Gastrocnemius medialis (tissue), 4 donors: ENCODE measurements around the gene MCFD2.

Experiments
- POLR2A ChIP-seq, 2 donors: fragments of 450-650 bp; IDR thresholded peaks; one replicate each; pipeline ENCODE4 v1.6.1; 2017; ENCODE audit warnings: antibody characterized with exemption in 2 of 2, mild to moderate bottlenecking in 2 of 2, moderate library complexity in 2 of 2
- TF ChIP-seq, protein P1 (sequence below), 5 experiments: fragments of 450-650 bp in 3 of 5; fragments of 200-600 bp in 2 of 5; sonication (generic) in 2 of 5; IDR thresholded peaks in 4 of 5; conservative IDR thresholded peaks in 1 of 5; 1 replicate in 4 of 5; 2 replicates in 1 of 5; pipeline ENCODE4 v1.5.1; 2016 to 2019; ENCODE audit warnings: antibody characterized with exemption in 5 of 5, mild to moderate bottlenecking in 3 of 5, moderate library complexity in 3 of 5

DNA sequence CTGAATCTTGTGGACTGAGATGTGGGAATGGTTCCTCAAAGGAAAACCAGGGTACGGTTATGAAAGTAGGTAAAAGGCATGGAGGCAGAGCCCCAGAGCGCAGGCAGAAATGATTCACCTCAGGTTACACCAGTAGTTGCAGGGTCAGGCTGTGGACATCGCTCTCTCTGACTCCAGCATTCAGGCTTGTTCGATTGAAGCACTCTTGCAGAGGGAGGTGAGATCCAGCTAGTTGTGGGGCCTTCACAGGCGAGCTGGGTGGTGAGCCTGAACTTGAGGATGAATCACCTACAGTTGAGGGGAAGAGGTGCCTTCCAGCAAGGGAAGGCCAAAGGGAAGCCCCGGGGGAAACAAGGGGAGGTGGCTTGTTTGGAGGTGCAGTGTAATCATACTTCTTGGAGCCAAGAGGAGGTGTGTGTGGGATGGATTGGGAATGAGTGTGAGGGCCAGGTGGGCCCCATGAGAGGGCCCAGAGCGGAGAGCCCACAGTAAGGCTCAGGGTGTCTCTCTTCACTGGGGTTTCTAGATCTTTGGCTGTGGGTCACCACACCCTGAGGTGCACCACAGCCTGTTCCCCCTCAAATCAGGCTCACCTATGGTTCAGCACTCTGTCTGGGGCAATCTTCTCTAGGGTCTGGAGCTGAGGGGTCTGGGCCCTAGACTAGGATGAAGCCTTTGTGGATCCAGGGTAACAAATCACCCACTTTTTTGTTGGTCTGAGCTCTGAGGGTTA lies 48.5 kb upstream of the MCFD2 start:
- TF ChIP-seq POLR2A (IDR thresholded peaks at IDR 0.05), result no peak
- TF ChIP-seq, protein P1, sequence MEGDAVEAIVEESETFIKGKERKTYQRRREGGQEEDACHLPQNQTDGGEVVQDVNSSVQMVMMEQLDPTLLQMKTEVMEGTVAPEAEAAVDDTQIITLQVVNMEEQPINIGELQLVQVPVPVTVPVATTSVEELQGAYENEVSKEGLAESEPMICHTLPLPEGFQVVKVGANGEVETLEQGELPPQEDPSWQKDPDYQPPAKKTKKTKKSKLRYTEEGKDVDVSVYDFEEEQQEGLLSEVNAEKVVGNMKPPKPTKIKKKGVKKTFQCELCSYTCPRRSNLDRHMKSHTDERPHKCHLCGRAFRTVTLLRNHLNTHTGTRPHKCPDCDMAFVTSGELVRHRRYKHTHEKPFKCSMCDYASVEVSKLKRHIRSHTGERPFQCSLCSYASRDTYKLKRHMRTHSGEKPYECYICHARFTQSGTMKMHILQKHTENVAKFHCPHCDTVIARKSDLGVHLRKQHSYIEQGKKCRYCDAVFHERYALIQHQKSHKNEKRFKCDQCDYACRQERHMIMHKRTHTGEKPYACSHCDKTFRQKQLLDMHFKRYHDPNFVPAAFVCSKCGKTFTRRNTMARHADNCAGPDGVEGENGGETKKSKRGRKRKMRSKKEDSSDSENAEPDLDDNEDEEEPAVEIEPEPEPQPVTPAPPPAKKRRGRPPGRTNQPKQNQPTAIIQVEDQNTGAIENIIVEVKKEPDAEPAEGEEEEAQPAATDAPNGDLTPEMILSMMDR (IDR thresholded peaks at IDR 0.05 in 4 of 5, conservative IDR thresholded peaks at IDR 0.05 in 1 of 5), result no peak
